ENCODE results near the gene MKRN2.
A peak's percentile ranks its signal among the peaks of the same experiment; 100 is the strongest.
"Not testable (repeated sequence)": the region's sequence is repeated elsewhere in the genome, so short reads cannot be mapped to it uniquely, and the experiment has no call there.

MKRN2 gene

GRCh38 chr3:12532182-12532581 is 24.7 kb upstream of the MKRN2 start:
- no peaks in the 10 kb centered on the region for H3K79me2 ChIP-seq (ENCODE audit: control insufficient read depth, insufficient read depth, low read length, poor library complexity)
- H4K91ac ChIP-seq (ENCODE audit: low read depth, low read length) = no peak overlapping the region
- no peak overlapping the region for H2AFZ ChIP-seq (ENCODE audit: insufficient read depth, low read length, poor library complexity)
- H2BK12ac ChIP-seq (ENCODE audit: low read length) = no peak overlapping the region
- no peak overlapping the region for H3K4me3 ChIP-seq (ENCODE audit: low read depth, low read length)
- H3K14ac ChIP-seq (ENCODE audit: low read length) = no peak overlapping the region
- no peaks in the 10 kb centered on the region for H3K4me1 ChIP-seq (ENCODE audit: control insufficient read depth in 1 of 2, insufficient read depth in 2 of 2, low read length in 2 of 2)
- no peak for DNase-seq
- H4K12ac ChIP-seq (ENCODE audit: low read depth, low read length) = no peak overlapping the region
- no peak overlapping the region for H2AK5ac ChIP-seq (ENCODE audit: low read length)
- H2BK5ac ChIP-seq (ENCODE audit: low read depth, low read length, poor library complexity) = no peak overlapping the region
- no peak overlapping the region for H2BK120ac ChIP-seq (ENCODE audit: insufficient read depth, low read length, poor library complexity)
- H3K27me3 ChIP-seq (ENCODE audit: insufficient read depth, low read length) = no peaks in the 10 kb centered on the region
- H3K4ac ChIP-seq (ENCODE audit: low read depth, low read length) = no peak overlapping the region
- H4K8ac ChIP-seq (ENCODE audit: low read depth, low read length) = no peak overlapping the region
- no peaks in the 10 kb centered on the region for H3K9me3 ChIP-seq (ENCODE audit: insufficient read depth, low read depth, low read length)
- no peak overlapping the region for H3K4me2 ChIP-seq (ENCODE audit: low read length)
- peaks cover 0 to 9% of the 10 kb centered on the region in 2 experiments for H3K36me3 ChIP-seq (ENCODE audit: control insufficient read depth in 1 of 2, insufficient read depth in 2 of 2, low read length in 2 of 2)
- WGBS (ENCODE audit: extremely low coverage, insufficient coverage, insufficient read length) = no CpG with 5 or more reads among the region's 5 CpGs
- no peak overlapping the region for H3K23ac ChIP-seq (ENCODE audit: low read length)
- no peak overlapping the region for H3K9ac ChIP-seq (ENCODE audit: low read length)
- H3K79me1 ChIP-seq (ENCODE audit: low read length) = no peaks in the 10 kb centered on the region
- no peak overlapping the region for H3K18ac ChIP-seq (ENCODE audit: low read length)
- no peak overlapping the region for H3K27ac ChIP-seq (ENCODE audit: low read depth, low read length)

GRCh38 chr3:12536423-12536822 is 20.5 kb upstream of the MKRN2 start:
- H4K8ac ChIP-seq (ENCODE audit: low read depth, low read length) = no peak overlapping the region
- no peak overlapping the region for H3K4me2 ChIP-seq (ENCODE audit: low read length)
- no CpG with 5 or more reads among the region's 6 CpGs for WGBS (ENCODE audit: extremely low coverage, insufficient coverage, insufficient read length)
- H3K27ac ChIP-seq (ENCODE audit: low read depth, low read length) = no peak overlapping the region
- no peak overlapping the region for H2BK120ac ChIP-seq (ENCODE audit: insufficient read depth, low read length, poor library complexity)
- H3K36me3 ChIP-seq (ENCODE audit: control insufficient read depth in 1 of 2, insufficient read depth in 2 of 2, low read length in 2 of 2) = peaks cover 0 to 11% of the 10 kb centered on the region in 2 experiments
- no peak for DNase-seq
- no peak overlapping the region for H3K9ac ChIP-seq (ENCODE audit: low read length)
- no peaks in the 10 kb centered on the region for H3K4me1 ChIP-seq (ENCODE audit: control insufficient read depth in 1 of 2, insufficient read depth in 2 of 2, low read length in 2 of 2)
- no peak overlapping the region for H4K12ac ChIP-seq (ENCODE audit: low read depth, low read length)
- no peak overlapping the region for H3K4ac ChIP-seq (ENCODE audit: low read depth, low read length)
- no peak overlapping the region for H3K14ac ChIP-seq (ENCODE audit: low read length)
- peaks cover 2% of the 10 kb centered on the region for H3K9me3 ChIP-seq (ENCODE audit: insufficient read depth, low read depth, low read length)
- H3K79me1 ChIP-seq (ENCODE audit: low read length) = no peaks in the 10 kb centered on the region
- no peaks in the 10 kb centered on the region for H3K79me2 ChIP-seq (ENCODE audit: control insufficient read depth, insufficient read depth, low read length, poor library complexity)
- no peak overlapping the region for H2BK5ac ChIP-seq (ENCODE audit: low read depth, low read length, poor library complexity)
- H2BK12ac ChIP-seq (ENCODE audit: low read length) = no peak overlapping the region
- H4K91ac ChIP-seq (ENCODE audit: low read depth, low read length) = no peak overlapping the region
- no peak overlapping the region for H2AK5ac ChIP-seq (ENCODE audit: low read length)
- H3K18ac ChIP-seq (ENCODE audit: low read length) = no peak overlapping the region
- H2AFZ ChIP-seq (ENCODE audit: insufficient read depth, low read length, poor library complexity) = no peak overlapping the region
- no peaks in the 10 kb centered on the region for H3K27me3 ChIP-seq (ENCODE audit: insufficient read depth, low read length)
- no peak overlapping the region for H3K23ac ChIP-seq (ENCODE audit: low read length)
- H3K4me3 ChIP-seq (ENCODE audit: low read depth, low read length) = no peak overlapping the region

GRCh38 chr3:12541625-12542024 is 15.3 kb upstream of the MKRN2 start:
- no peak overlapping the region for H3K9ac ChIP-seq (ENCODE audit: low read length)
- no peak overlapping the region for H3K23ac ChIP-seq (ENCODE audit: low read length)
- DNase-seq = peak; percentile 40 to 61
- peaks cover 0 to 4% of the 10 kb centered on the region in 2 experiments for H3K4me1 ChIP-seq (ENCODE audit: control insufficient read depth in 1 of 2, insufficient read depth in 2 of 2, low read length in 2 of 2)
- H3K79me1 ChIP-seq (ENCODE audit: low read length) = no peaks in the 10 kb centered on the region
- no peak overlapping the region for H3K18ac ChIP-seq (ENCODE audit: low read length)
- peaks cover 2% of the 10 kb centered on the region for H3K9me3 ChIP-seq (ENCODE audit: insufficient read depth, low read depth, low read length)
- no peak overlapping the region for H3K4me3 ChIP-seq (ENCODE audit: low read depth, low read length)
- no peak overlapping the region for H2AK5ac ChIP-seq (ENCODE audit: low read length)
- no CpG with 5 or more reads among the region's 8 CpGs for WGBS (ENCODE audit: extremely low coverage, insufficient coverage, insufficient read length)
- H2BK120ac ChIP-seq (ENCODE audit: insufficient read depth, low read length, poor library complexity) = no peak overlapping the region
- H4K8ac ChIP-seq (ENCODE audit: low read depth, low read length) = no peak overlapping the region
- no peak overlapping the region for H4K12ac ChIP-seq (ENCODE audit: low read depth, low read length)
- H2BK5ac ChIP-seq (ENCODE audit: low read depth, low read length, poor library complexity) = no peak overlapping the region
- no peak overlapping the region for H3K14ac ChIP-seq (ENCODE audit: low read length)
- no peak overlapping the region for H2AFZ ChIP-seq (ENCODE audit: insufficient read depth, low read length, poor library complexity)
- H3K4me2 ChIP-seq (ENCODE audit: low read length) = no peak overlapping the region
- H3K27me3 ChIP-seq (ENCODE audit: insufficient read depth, low read length) = no peaks in the 10 kb centered on the region
- no peak overlapping the region for H3K4ac ChIP-seq (ENCODE audit: low read depth, low read length)
- no peak overlapping the region for H4K91ac ChIP-seq (ENCODE audit: low read depth, low read length)
- H3K36me3 ChIP-seq (ENCODE audit: control insufficient read depth in 1 of 2, insufficient read depth in 2 of 2, low read length in 2 of 2) = peaks cover 0 to 5% of the 10 kb centered on the region in 2 experiments
- no peak overlapping the region for H2BK12ac ChIP-seq (ENCODE audit: low read length)
- no peaks in the 10 kb centered on the region for H3K79me2 ChIP-seq (ENCODE audit: control insufficient read depth, insufficient read depth, low read length, poor library complexity)
- H3K27ac ChIP-seq (ENCODE audit: low read depth, low read length) = no peak overlapping the region

GRCh38 chr3:12543497-12543896 is 13.4 kb upstream of the MKRN2 start:
- not testable (repeated sequence) for H2BK120ac ChIP-seq (ENCODE audit: insufficient read depth, low read length, poor library complexity); H4K12ac ChIP-seq (ENCODE audit: low read depth, low read length); H3K14ac ChIP-seq (ENCODE audit: low read length); H2AK5ac ChIP-seq (ENCODE audit: low read length); H4K8ac ChIP-seq (ENCODE audit: low read depth, low read length); H4K91ac ChIP-seq (ENCODE audit: low read depth, low read length); H2AFZ ChIP-seq (ENCODE audit: insufficient read depth, low read length, poor library complexity); H3K4ac ChIP-seq (ENCODE audit: low read depth, low read length); H3K79me1 ChIP-seq (ENCODE audit: low read length); H3K9ac ChIP-seq (ENCODE audit: low read length); H3K79me2 ChIP-seq (ENCODE audit: control insufficient read depth, insufficient read depth, low read length, poor library complexity); H3K9me3 ChIP-seq (ENCODE audit: insufficient read depth, low read depth, low read length); H3K4me2 ChIP-seq (ENCODE audit: low read length); H3K4me1 ChIP-seq (ENCODE audit: control insufficient read depth in 1 of 2, insufficient read depth in 2 of 2, low read length in 2 of 2); H3K4me3 ChIP-seq (ENCODE audit: low read depth, low read length); H3K23ac ChIP-seq (ENCODE audit: low read length); H3K18ac ChIP-seq (ENCODE audit: low read length); H3K36me3 ChIP-seq (ENCODE audit: control insufficient read depth in 1 of 2, insufficient read depth in 2 of 2, low read length in 2 of 2); H3K27ac ChIP-seq (ENCODE audit: low read depth, low read length); H2BK5ac ChIP-seq (ENCODE audit: low read depth, low read length, poor library complexity); H2BK12ac ChIP-seq (ENCODE audit: low read length); DNase-seq; H3K27me3 ChIP-seq (ENCODE audit: insufficient read depth, low read length)
- no CpG with 5 or more reads among the region's 12 CpGs for WGBS (ENCODE audit: extremely low coverage, insufficient coverage, insufficient read length)

All from trophoblast cell (in vitro differentiated cells and primary cell).